NCI-H187 treated with DMSO at 0.1 percent for 48 hours (cell line): ENCODE results near the gene GGCT.

Source experiments
- DNase-seq: peaks from one replicate; lab custom pipeline; 2025; lab: John Stamatoyannopoulos, UW

The GGCT gene

GRCh38 chr7:30478349-30479201, 26.1 kb downstream of the GGCT start, which contains the start of gene NOD1:
Gene NOD1, minus strand, starts transcription at chr7:30478784. Its CDS starts 21,863 bp downstream, at chr7:30456921.
- no peak for DNase-seq

GRCh38 chr7:30476459-30477145, 28.0 kb downstream of the GGCT start:
- DNase-seq: peak; percentile 26

GRCh38 chr7:30475580-30475979, 29.0 kb downstream of the GGCT start:
- DNase-seq: no peak

GRCh38 chr7:30474893-30475292, 29.7 kb downstream of the GGCT start:
- DNase-seq: no peak

GRCh38 chr7:30474485-30474884, 30.1 kb downstream of the GGCT start:
- no peak for DNase-seq

- no peak for DNase-seq
These were observed 30.7 kb downstream of the GGCT start for GRCh38 chr7:30473903-30474302.

- no peak for DNase-seq
These were observed 31.5 kb downstream of the GGCT start for GRCh38 chr7:30472784-30473775.

GRCh38 chr7:30472081-30472783, 32.4 kb downstream of the GGCT start:
- no peak for DNase-seq

- no peak for DNase-seq
These were observed 33.4 kb downstream of the GGCT start for GRCh38 chr7:30471205-30471604.

GRCh38 chr7:30470771-30471170, 33.9 kb downstream of the GGCT start:
- peak; percentile 74 for DNase-seq

GRCh38 chr7:30470163-30470770, 34.4 kb downstream of the GGCT start:
- DNase-seq: no peak

GRCh38 chr7:30469303-30469702, 35.3 kb downstream of the GGCT start:
- DNase-seq: no peak

- no peak for DNase-seq
These were observed 35.8 kb downstream of the GGCT start for GRCh38 chr7:30468791-30469190.

- DNase-seq: no peak
These were observed 36.6 kb downstream of the GGCT start for GRCh38 chr7:30468041-30468440.

- no peak for DNase-seq
These were observed 37.4 kb downstream of the GGCT start for GRCh38 chr7:30467271-30467670.

- DNase-seq: no peak
These were observed 38.4 kb downstream of the GGCT start for GRCh38 chr7:30466266-30466665.

GRCh38 chr7:30465811-30466180, 38.8 kb downstream of the GGCT start:
- no peak for DNase-seq

- DNase-seq: no peak
These were observed 39.4 kb downstream of the GGCT start for GRCh38 chr7:30465046-30465810.

- DNase-seq: no peak
These were observed 40.4 kb downstream of the GGCT start for GRCh38 chr7:30464231-30464671.
